ENCODE results near the gene ADAM23.

- no peak for TF ChIP-seq CTCF (IDR thresholded peaks at IDR 0.05; ENCODE audit: insufficient read depth, low read length, poor library complexity, severe bottlenecking)
- no peak for TF ChIP-seq EZH2phosphoT487 (conservative IDR thresholded peaks at IDR 0.05; ENCODE audit: low read length)
Measured at GRCh38 chr2:206520450-206520849, 77.1 kb downstream of the ADAM23 start.
